Body of pancreas (tissue), 4 donors: Measurements from ENCODE around the gene PITRM1. TPM values are rescaled to one million over a fixed set of nuclear protein-coding genes. Genes with fewer than 3 reads are reported as not detected.

Source experiments
- ATAC-seq: fragments of 150-250 bp; one replicate; pipeline ENCODE4 v1.9.1; 2016
- DNase-seq, 4 donors: peaks; one replicate each; pipeline ENCODE4 v3.0.0-alpha.2; 2019
- H3K27ac ChIP-seq, 4 donors: fragments of 200-600 bp; sonication (generic); 1 replicate in 3 of 4; 2 replicates in 1 of 4; pipeline versions ENCODE4 v1.5.1 to v1.6.1; 2016 to 2019; ENCODE audit warnings: mild to moderate bottlenecking in 1 of 4, mixed read lengths in 1 of 4, moderate library complexity in 1 of 4
- H3K27me3 ChIP-seq, 2 donors: fragments of 200-600 bp; sonication (generic); one replicate each; pipeline ENCODE4 v1.6.0; 2016; ENCODE audit warnings: mild to moderate bottlenecking in 1 of 2
- H3K36me3 ChIP-seq, 2 donors: fragments of 200-600 bp; sonication (generic); replicated peaks in 1 of 2; 2 replicates each; pipeline ENCODE4 v1.5.1; 2016; ENCODE audit warnings: low read depth in 2 of 2; ENCODE audit not compliant: insufficient read depth in 1 of 2
- H3K4me1 ChIP-seq: fragments of 200-600 bp; sonication (generic); one replicate; pipeline ENCODE4 v1.6.0; 2016
- H3K4me3 ChIP-seq, 2 donors: fragments of 200-600 bp; sonication (generic); 1 replicate in 1 of 2; 2 replicates in 1 of 2; pipeline ENCODE4 v1.5.1; 2016 to 2019
- H3K9me3 ChIP-seq, 3 donors: fragments of 200-600 bp; sonication (generic); 1 replicate in 2 of 3; 2 replicates in 1 of 3; pipeline ENCODE4 v1.5.1; 2016
- CTCF ChIP-seq, 7 experiments: fragments of 450-650 bp in 4 of 7; fragments of 200-600 bp in 3 of 7; sonication (generic) in 3 of 7; IDR thresholded peaks; one replicate each; pipeline ENCODE4 v1.5.1; 2016 to 2019; ENCODE audit warnings: antibody characterized with exemption in 7 of 7
- POLR2A ChIP-seq, 3 donors: fragments of 450-650 bp; IDR thresholded peaks; one replicate each; pipeline ENCODE4 v1.6.1; 2016; ENCODE audit warnings: antibody characterized with exemption in 3 of 3, mild to moderate bottlenecking in 2 of 3
- WGBS, 2 donors: methylation state at CpG; one replicate each; pipeline ENCODE4 v1.1.5; 2017; 5-methylcytosine and 5-hydroxymethylcytosine counted together
- intact Hi-C: fragments of 100-400 bp; cut with DNase I; formaldehyde crosslinking; loops from one replicate; pipeline ENCODE4 v1.15.1; 2023
- total RNA-seq, 2 donors: library from RNA; depleted of rRNA; stranded (reverse); fragments of >200 nt; gene quantifications; one replicate each; pipeline ENCODE4 v1.1.0, GENCODE V29; 2016

The PITRM1 gene
- total RNA-seq, 2 donors from 2014 or later: 34.9 to 45.4 TPM

- 52 to 62% methylated on average over 10 of the region's 10 CpGs for WGBS, 2 donors
Observed at GRCh38 chr10:3213208-3213607, 40.6 kb upstream of the PITRM1 start.

GRCh38 chr10:3210251-3210877 is 37.8 kb upstream of the PITRM1 start:
- H3K36me3 ChIP-seq: no peaks in the 10 kb centered on the region
- H3K27me3 ChIP-seq: no peaks in the 10 kb centered on the region
- H3K4me1 ChIP-seq: no peaks in the 10 kb centered on the region
- no peak for TF ChIP-seq POLR2A (IDR thresholded peaks at IDR 0.05)
- TF ChIP-seq CTCF (IDR thresholded peaks at IDR 0.05): no peak
- intact Hi-C loops: no loop called here
- no peaks in the 10 kb centered on the region for H3K9me3 ChIP-seq
- WGBS, 2 donors: 38 to 47% methylated on average over 10 of the region's 10 CpGs
- no peak overlapping the region for H3K27ac ChIP-seq
- no peak for ATAC-seq
- peak in 1 of 4 donors; percentile 53 for DNase-seq
- H3K4me3 ChIP-seq: no peak overlapping the region

More at GRCh38 chr10:3213208-3213607, 40.6 kb upstream of the PITRM1 start:
- TF ChIP-seq POLR2A (IDR thresholded peaks at IDR 0.05) (no peak), CTCF (IDR thresholded peaks at IDR 0.05) (no peak)
- Histone ChIP-seq H3K9me3 (no peaks in the 10 kb centered on the region), H3K4me3 (no peak overlapping the region), H3K36me3 (no peaks in the 10 kb centered on the region), H3K27me3 (no peaks in the 10 kb centered on the region), H3K27ac (no peak overlapping the region), H3K4me1 (no peaks in the 10 kb centered on the region)
- no peak for DNase-seq
- intact Hi-C loops: no loop called here
- no peak for ATAC-seq

- DNase-seq (no peak), ATAC-seq (no peak)
- Histone ChIP-seq H3K27ac (no peak overlapping the region), H3K36me3 (no peaks in the 10 kb centered on the region), H3K9me3 (no peaks in the 10 kb centered on the region), H3K4me3 (no peak overlapping the region), H3K27me3 (no peaks in the 10 kb centered on the region), H3K4me1 (no peaks in the 10 kb centered on the region)
- WGBS, 2 donors: 68 to 80% methylated on average over 28 to 31 of the region's 31 CpGs
- TF ChIP-seq CTCF (IDR thresholded peaks at IDR 0.05) (no peak), POLR2A (IDR thresholded peaks at IDR 0.05) (no peak)
- intact Hi-C loops: loop anchor here (10.0 kb wide), 1 partner anchor 1546 kb away; no protein-coding TSS in a partner anchor
Observed at GRCh38 chr10:3208481-3209406, 36.2 kb upstream of the PITRM1 start.

GRCh38 chr10:3207351-3207750 is 34.8 kb upstream of the PITRM1 start:
- WGBS, 2 donors: 41 to 48% methylated on average over 8 of the region's 8 CpGs
- Histone ChIP-seq H3K9me3 (no peaks in the 10 kb centered on the region), H3K4me1 (no peaks in the 10 kb centered on the region), H3K27me3 (no peaks in the 10 kb centered on the region), H3K36me3 (no peaks in the 10 kb centered on the region), H3K27ac (no peak overlapping the region), H3K4me3 (no peak overlapping the region)
- TF ChIP-seq POLR2A (IDR thresholded peaks at IDR 0.05) (no peak), CTCF (IDR thresholded peaks at IDR 0.05) (no peak)
- no peak for DNase-seq
- intact Hi-C loops: loop anchor here (10.0 kb wide), 1 partner anchor 1547 kb away; no protein-coding TSS in a partner anchor
- ATAC-seq: no peak
